NCI-H128 (cell line): ENCODE data around the gene SPHKAP.
"Not testable (repeated sequence)": the region's sequence is repeated elsewhere in the genome, so short reads cannot be mapped to it uniquely, and the experiment has no call there.

ENCODE experiments used
- DNase-seq: peaks from one replicate; lab custom pipeline; 2025; ENCODE audit not compliant: unreplicated experiment; lab: John Stamatoyannopoulos, UW

Gene SPHKAP, protein sequence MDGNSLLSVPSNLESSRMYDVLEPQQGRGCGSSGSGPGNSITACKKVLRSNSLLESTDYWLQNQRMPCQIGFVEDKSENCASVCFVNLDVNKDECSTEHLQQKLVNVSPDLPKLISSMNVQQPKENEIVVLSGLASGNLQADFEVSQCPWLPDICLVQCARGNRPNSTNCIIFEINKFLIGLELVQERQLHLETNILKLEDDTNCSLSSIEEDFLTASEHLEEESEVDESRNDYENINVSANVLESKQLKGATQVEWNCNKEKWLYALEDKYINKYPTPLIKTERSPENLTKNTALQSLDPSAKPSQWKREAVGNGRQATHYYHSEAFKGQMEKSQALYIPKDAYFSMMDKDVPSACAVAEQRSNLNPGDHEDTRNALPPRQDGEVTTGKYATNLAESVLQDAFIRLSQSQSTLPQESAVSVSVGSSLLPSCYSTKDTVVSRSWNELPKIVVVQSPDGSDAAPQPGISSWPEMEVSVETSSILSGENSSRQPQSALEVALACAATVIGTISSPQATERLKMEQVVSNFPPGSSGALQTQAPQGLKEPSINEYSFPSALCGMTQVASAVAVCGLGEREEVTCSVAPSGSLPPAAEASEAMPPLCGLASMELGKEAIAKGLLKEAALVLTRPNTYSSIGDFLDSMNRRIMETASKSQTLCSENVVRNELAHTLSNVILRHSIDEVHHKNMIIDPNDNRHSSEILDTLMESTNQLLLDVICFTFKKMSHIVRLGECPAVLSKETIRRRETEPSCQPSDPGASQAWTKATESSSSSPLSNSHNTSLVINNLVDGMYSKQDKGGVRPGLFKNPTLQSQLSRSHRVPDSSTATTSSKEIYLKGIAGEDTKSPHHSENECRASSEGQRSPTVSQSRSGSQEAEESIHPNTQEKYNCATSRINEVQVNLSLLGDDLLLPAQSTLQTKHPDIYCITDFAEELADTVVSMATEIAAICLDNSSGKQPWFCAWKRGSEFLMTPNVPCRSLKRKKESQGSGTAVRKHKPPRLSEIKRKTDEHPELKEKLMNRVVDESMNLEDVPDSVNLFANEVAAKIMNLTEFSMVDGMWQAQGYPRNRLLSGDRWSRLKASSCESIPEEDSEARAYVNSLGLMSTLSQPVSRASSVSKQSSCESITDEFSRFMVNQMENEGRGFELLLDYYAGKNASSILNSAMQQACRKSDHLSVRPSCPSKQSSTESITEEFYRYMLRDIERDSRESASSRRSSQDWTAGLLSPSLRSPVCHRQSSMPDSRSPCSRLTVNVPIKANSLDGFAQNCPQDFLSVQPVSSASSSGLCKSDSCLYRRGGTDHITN (N-terminal part only)

DNA sequence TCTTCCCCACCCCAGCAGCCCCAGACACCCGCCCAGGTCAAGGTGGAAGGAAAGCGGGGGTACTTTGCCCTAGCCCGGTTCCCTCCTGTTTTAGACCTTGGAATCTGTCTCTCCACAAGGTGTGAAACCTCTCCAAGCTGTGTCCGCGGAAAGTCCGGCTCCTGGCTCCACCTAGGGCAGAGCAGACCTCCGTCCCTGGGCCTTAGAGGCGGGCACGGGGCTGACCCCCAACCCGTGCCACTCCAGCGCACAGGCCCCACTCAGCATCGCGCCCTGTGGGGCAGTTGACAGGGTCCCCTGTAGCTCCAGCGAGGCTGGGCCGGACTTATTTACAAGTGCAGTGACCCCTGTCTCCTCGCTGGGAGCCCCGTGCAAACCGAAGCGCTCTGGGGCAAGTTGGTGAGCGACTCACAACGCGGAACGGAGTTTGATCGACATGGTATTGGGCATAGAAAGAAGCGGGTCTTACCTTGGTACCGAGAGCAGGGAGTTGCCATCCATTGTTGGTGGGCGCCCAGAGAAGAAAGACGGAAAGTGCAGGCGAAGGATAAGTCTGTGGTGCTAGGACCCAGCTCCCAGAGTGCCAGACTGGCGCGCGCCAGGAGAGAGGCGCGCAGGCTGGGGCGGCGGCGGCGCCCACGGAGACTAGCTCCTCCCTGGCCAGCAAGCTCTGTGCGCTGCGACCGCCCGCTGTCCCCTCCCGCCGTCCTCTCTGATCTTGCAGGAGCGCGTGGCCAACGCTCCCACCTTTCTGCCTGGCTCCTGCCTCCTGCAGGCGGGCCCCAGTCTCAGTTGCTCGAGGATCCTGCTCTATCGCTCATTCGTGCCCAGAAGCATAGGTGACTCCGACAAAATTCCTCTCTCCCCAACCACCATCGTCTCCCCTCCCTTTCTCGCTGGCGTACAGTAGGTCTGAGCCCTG is at the start of gene SPHKAP:
Gene SPHKAP, minus strand, starts transcription at position 590 of the 922 bp plus-strand sequence. Its CDS starts 89 bp downstream, at position 501.
- DNase-seq, result no peak

GRCh38 chr2:228227466-228227865 is 46.0 kb upstream of the SPHKAP start:
- no peak for DNase-seq

- no peak for DNase-seq
Observed at GRCh38 chr2:228224410-228224809, 42.9 kb upstream of the SPHKAP start.

DNA sequence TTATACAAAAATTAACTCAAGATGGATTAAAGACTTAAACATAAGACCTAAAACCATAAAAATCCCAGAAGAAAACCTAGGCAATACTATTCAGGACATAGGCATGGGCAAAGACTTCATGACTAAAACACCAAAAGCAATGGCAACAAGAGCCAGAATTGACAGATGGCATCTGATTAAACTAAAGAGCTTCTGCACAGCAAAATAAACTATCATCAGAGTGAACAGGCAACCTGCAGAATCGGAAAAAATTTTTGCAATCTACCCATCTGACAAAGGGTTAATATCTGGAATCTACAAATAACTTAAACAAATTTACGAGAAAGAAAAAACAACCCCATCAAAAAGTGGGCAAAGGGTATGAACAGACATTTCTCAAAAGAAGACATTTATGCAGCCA is 37.1 kb upstream of the SPHKAP start:
- DNase-seq, result not testable (repeated sequence)

- DNase-seq, result no peak
Observed at GRCh38 chr2:228197504-228197903, 16.0 kb upstream of the SPHKAP start.

DNA sequence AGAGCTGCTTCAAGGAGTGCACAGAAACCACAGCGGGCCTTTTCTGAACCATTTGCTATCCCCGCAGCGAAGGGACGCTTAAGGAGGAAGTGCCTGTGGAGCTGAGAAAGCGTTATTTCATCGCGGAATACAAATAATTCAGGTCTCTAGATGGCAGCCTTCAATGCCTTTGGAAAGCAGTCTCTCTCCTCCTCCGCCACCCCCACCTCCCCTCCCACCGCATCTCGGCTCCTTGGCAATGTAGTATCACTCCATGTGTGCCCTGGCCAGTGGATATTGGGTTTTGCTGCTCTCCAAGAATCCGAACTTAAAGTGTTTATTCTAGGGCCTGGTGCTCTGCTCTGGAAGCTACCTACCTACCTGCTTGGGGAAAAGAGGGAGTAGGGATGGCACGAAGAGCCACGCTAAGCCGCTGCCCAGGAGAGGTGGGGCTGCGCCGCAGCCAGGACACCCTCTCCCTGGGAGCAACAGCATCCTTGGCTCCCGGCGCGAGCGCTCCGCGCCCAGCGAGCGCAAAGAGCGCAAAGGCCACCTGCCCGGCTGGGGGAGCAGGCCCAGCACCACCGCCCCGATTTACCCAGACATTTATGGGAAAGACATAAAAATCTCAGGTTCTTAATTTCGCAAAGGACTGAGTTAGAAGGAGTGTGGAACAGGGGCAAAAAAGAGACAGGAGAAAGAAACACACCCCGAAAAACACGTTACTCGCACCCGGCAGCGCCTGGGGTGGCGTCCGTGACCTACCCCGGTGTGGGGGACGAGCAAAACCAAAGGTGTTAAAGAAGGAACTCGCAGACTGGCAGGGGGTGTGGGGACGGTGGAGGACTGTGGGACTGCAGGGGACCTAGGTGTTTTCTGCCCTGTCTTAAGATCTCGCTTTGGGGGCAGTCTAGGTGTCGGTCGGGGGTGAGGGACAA is 1.0 kb downstream of the SPHKAP start:
- DNase-seq, result peak; percentile 8

DNA sequence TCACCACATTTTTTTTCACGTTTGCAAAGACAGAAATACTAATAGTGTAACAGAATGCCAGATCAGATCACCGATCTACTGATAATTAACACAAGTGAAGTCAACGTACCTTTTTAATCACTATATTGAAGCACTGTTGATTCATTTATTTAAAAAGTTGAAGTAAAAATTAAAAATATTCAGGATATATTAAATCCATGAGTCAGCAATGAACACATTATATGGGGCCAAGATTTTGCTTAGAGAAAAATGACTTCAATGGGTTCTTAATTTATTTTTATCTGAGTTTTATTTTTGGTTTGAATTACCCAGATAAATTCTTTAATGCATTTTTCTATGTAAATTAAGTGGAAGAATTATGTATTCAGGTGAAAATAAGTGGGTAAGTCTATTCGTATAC is 14.2 kb downstream of the SPHKAP start:
- no peak for DNase-seq

DNA sequence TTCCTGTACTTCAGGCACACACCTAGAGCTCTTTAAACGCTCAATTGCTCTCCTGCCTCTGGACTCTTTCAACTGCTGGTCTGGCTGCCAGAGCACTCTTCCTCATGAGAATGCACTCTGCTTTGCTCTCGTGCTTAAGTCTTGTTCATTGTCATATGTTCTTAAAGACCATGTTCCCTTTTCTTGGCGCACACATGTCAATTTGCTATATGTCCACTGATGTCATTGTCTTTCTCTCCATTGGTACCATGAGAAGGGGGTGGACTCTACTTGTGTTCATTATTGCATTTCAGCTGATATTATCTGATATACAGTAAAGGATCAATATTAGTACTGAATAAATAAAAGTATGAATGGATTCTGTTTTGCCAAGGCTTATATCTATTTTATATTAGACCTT is 16.8 kb downstream of the SPHKAP start:
- no peak for DNase-seq

DNA sequence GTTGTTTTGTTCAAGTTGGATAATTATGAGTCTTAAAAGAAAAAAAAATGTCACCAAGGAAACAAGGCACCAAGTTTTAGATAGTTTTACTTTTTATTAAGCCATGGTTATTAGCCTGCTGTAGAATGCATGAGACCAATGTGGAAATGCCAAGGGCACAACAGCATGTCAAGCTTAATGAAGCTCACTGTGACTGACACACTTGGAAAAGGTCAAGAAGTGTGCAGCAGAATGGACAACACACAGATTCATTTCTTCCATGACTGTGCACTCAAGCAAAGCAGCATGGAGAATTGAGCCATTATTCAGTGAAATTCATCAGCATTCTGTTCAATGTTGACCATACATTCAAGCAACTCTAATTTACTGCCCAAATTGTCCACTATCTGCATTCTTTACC is 23.6 kb downstream of the SPHKAP start:
- no peak for DNase-seq

GRCh38 chr2:228144961-228145360 is 36.5 kb downstream of the SPHKAP start:
- DNase-seq, result no peak

DNA sequence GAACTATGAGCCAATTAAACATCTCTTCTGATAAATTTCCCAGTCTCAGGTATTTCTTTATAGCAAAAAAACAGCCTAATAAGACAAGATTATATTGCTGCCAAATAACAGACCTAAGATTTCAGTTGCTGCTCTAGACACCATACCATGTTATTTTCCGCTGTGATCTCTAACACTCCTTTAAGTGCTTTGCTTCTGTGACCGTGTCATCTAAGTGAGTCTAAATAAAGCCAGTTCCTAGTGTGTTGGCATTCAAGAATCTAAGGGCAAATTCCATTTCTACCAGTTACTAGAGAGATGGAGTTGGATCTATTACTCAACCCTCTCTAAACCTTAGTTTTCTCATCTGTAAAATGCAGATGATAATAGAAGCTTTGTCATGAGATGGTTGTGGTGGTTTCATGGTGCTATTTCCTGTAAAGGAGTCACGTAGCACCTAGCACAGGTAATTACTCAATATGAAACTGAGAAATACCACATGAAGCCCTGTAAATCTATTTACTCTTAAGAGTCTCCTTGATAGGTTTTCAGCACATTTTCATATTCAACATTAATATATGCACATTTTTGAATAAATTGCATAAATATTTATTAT is 40.5 kb downstream of the SPHKAP start:
- DNase-seq, result no peak

GRCh38 chr2:228136027-228136426 is 45.5 kb downstream of the SPHKAP start:
- no peak for DNase-seq

GRCh38 chr2:228135300-228135699 is 46.2 kb downstream of the SPHKAP start:
- DNase-seq, result no peak

GRCh38 chr2:228131833-228132232 is 49.7 kb downstream of the SPHKAP start:
- no peak for DNase-seq

DNA sequence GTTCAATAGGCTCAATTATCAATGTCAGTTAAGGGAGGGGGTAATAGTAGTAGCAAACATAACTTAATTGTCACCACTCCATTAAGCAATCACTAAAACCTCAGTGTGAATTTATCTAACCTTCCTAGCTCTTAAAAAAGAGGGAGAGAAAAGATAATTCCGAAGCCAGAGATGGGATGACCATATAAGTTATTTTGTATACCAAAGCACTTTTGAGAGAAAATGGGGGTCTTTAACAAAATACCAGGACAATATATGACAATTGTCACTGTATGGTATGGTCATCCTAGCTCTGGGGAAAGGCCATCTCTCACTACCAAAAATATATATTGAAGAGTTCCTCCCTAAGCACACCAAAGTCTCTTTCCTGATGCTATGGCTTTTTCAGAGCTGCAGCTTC is 55.1 kb downstream of the SPHKAP start:
- no peak for DNase-seq

GRCh38 chr2:228118940-228119339 is 62.5 kb downstream of the SPHKAP start:
- DNase-seq, result no peak

DNA sequence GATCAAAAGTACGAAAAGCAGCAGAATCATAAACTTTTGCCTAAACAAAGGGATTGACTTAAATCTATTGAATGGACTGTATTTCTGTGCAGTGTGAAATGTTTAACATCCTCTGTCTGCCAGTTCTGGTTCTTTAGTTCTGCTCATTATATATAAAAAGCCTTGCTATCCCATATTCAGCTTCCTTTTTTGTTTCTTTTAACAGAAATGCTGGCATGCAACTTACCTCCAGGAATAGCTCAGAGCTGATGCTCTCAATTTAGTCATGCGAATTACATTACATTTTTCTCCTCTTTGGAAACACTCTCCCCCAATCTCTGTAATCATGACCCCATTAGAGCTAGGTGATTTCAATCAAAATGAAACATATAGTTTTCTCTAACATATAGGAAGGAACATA is 73.6 kb downstream of the SPHKAP start:
- no peak for DNase-seq

- DNase-seq, result no peak
Observed at GRCh38 chr2:228105526-228106250, 75.8 kb downstream of the SPHKAP start.
